Testis (tissue), 2 donors: Measurements from ENCODE around the gene RAB26.

Source experiments
- POLR2A ChIP-seq: fragments of 450-650 bp; IDR thresholded peaks from one replicate; pipeline ENCODE4 v1.6.1; 2017; ENCODE audit warnings: antibody characterized with exemption, mild to moderate bottlenecking, moderate library complexity
- TF ChIP-seq, protein P1 (sequence below), 3 experiments: fragments of 450-650 bp in 2 of 3; fragments of 200-600 bp in 1 of 3; sonication (generic) in 1 of 3; IDR thresholded peaks; one replicate each; pipeline ENCODE4 v1.5.1; 2016 to 2019; ENCODE audit warnings: antibody characterized with exemption in 3 of 3, mild to moderate bottlenecking in 2 of 3, moderate library complexity in 1 of 3

DNA sequence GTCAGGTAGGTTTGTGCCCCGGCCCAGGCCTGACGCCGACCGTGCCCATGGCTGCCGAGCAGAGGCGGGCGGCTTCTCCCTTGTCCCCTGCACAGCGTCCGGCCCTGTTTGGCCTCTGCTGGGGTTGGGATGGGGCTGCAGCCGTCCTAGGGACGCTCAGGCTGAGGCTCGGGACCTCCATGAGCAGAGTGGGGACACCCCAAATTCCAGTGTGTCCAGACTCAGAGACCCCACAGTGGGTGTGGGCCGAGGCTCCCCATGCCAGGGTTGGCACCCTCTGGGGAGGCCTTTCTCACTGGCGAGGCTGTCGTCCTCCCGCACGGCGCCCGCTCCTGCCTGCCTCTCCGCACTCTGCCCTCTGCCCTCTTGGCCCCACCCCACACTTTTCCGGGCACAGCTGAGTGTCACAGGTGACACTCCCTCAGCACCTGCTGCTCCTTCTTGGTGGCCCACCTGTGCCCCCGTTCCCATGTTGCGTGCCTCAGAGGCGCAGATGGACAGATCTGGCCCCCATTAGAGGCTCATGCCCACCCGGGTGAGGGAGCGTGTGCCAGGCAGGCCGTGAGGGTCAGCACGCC is 23.3 kb downstream of the RAB26 start:
- TF ChIP-seq, protein P1, sequence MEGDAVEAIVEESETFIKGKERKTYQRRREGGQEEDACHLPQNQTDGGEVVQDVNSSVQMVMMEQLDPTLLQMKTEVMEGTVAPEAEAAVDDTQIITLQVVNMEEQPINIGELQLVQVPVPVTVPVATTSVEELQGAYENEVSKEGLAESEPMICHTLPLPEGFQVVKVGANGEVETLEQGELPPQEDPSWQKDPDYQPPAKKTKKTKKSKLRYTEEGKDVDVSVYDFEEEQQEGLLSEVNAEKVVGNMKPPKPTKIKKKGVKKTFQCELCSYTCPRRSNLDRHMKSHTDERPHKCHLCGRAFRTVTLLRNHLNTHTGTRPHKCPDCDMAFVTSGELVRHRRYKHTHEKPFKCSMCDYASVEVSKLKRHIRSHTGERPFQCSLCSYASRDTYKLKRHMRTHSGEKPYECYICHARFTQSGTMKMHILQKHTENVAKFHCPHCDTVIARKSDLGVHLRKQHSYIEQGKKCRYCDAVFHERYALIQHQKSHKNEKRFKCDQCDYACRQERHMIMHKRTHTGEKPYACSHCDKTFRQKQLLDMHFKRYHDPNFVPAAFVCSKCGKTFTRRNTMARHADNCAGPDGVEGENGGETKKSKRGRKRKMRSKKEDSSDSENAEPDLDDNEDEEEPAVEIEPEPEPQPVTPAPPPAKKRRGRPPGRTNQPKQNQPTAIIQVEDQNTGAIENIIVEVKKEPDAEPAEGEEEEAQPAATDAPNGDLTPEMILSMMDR (IDR thresholded peaks at IDR 0.05), result no peak
- no peak for TF ChIP-seq POLR2A
